Endothelial cell of umbilical vein (primary cell): Measurements from ENCODE around the gene DNAJC7. TPM values are rescaled to one million over a fixed set of nuclear protein-coding genes. Genes with fewer than 3 reads are reported as not detected.

Experiments used
- BruUV-seq: library from RNA; stranded (reverse); fragments of 400-500 nt; replicated peaks from 2 replicates; lab custom pipeline; 2021; lab: Mats Ljungman, UMichigan
- CTCF ChIA-PET: fragments of 300-600, 350-600 bp; sonication (Branson Sonifier 250); formaldehyde crosslinking; loops from one replicate; lab custom pipeline; 2021; ENCODE audit warnings: antibody characterized with exemption, inconsistent platforms; lab: Charles Lee
- POLR2A ChIA-PET: fragments of 300-600, 350-600 bp; sonication (Branson Sonifier 250); formaldehyde crosslinking; loops from one replicate; lab custom pipeline; 2021; ENCODE audit warnings: antibody characterized with exemption, inconsistent platforms; lab: Charles Lee
- DNase-seq: peaks from one replicate; pipeline ENCODE4 v3.0.0-alpha.2; 2011; ENCODE audit warnings: low read depth, low spot score
- FAIRE-seq: peaks from 2 replicates; lab custom pipeline; 2011; peaks lifted over from hg19 to GRCh38; lab: Jason Lieb, UNC
- H2AFZ ChIP-seq: 2 replicates; pipeline ENCODE4 v1.6.0; 2012; ENCODE audit warnings: low read depth, low read length, control low read depth, inconsistent platforms
- H3K27ac ChIP-seq: 2 replicates; pipeline ENCODE4 v1.5.1; 2011; ENCODE audit warnings: low read depth, mild to moderate bottlenecking, control low read depth, low read length, moderate library complexity; ENCODE audit not compliant: insufficient read depth
- H3K27me3 ChIP-seq, 2 experiments: 2 replicates each; pipeline versions ENCODE4 v1.6.0 to v1.6.1; 2011; ENCODE audit warnings: low read length in 2 of 2, mixed read lengths in 1 of 2; ENCODE audit not compliant: control insufficient read depth in 2 of 2, insufficient read depth in 2 of 2
- H3K36me3 ChIP-seq, 2 experiments: 2 replicates in 1 of 2; 3 replicates in 1 of 2; pipeline ENCODE4 v1.5.1; 2011; ENCODE audit warnings: low read length in 2 of 2, mild to moderate bottlenecking in 1 of 2, moderate library complexity in 1 of 2; ENCODE audit not compliant: control insufficient read depth in 2 of 2, insufficient read depth in 2 of 2; ENCODE audit errors: extremely low read depth in 1 of 2
- H3K4me1 ChIP-seq: 3 replicates; pipeline ENCODE4 v1.5.1; 2011; ENCODE audit warnings: mild to moderate bottlenecking, low read length; ENCODE audit not compliant: control insufficient read depth, insufficient read depth; ENCODE audit errors: extremely low read depth
- H3K4me2 ChIP-seq: 2 replicates; pipeline ENCODE4 v1.6.1; 2011; ENCODE audit warnings: low read length, control low read depth, mixed read lengths; ENCODE audit not compliant: insufficient read depth
- H3K4me3 ChIP-seq, 3 experiments: fragments of 200-600 bp in 1 of 3; sonication (generic), shearing (Covaris generic) in 1 of 3; replicated peaks in 1 of 3; 2 replicates each; pipeline ENCODE4 v1.5.1; 2011 to 2016; ENCODE audit warnings: control low read depth in 3 of 3, low read length in 3 of 3, mild to moderate bottlenecking in 2 of 3, inconsistent platforms in 1 of 3, low read depth in 1 of 3, moderate library complexity in 1 of 3; ENCODE audit not compliant: insufficient read depth in 1 of 3
- H3K79me2 ChIP-seq: 2 replicates; pipeline ENCODE4 v1.6.0; 2012; ENCODE audit warnings: low read length, inconsistent platforms; ENCODE audit not compliant: control insufficient read depth, insufficient read depth
- H3K9ac ChIP-seq: replicated peaks from 2 replicates; pipeline ENCODE3; 2011; ENCODE audit warnings: low read length, control low read depth; ENCODE audit not compliant: insufficient read depth; ENCODE audit errors: extremely low read depth
- H3K9me1 ChIP-seq: replicated peaks from 3 replicates; pipeline ENCODE4 v1.6.0; 2011; ENCODE audit warnings: mild to moderate bottlenecking, low read length; ENCODE audit not compliant: control insufficient read depth, insufficient read depth; ENCODE audit errors: extremely low read depth
- H3K9me3 ChIP-seq: replicated peaks from 2 replicates; pipeline ENCODE4 v1.5.1; 2012; ENCODE audit warnings: low read length, inconsistent platforms; ENCODE audit not compliant: control insufficient read depth, insufficient read depth
- H4K20me1 ChIP-seq: replicated peaks from 2 replicates; pipeline ENCODE3; 2011; ENCODE audit warnings: mild to moderate bottlenecking, low read length; ENCODE audit not compliant: control insufficient read depth, insufficient read depth; ENCODE audit errors: extremely low read depth
- EZH2 ChIP-seq: IDR thresholded peaks from 2 replicates; pipeline ENCODE4 v1.6.1; 2012; ENCODE audit warnings: borderline replicate concordance, low read depth, mild to moderate bottlenecking, moderate library complexity, low read length, inconsistent platforms; ENCODE audit not compliant: severe bottlenecking
- FOS ChIP-seq: IDR thresholded peaks from 2 replicates; pipeline ENCODE4 v1.6.1; 2011; ENCODE audit warnings: mild to moderate bottlenecking, low read length, moderate library complexity, borderline replicate concordance; ENCODE audit not compliant: insufficient read depth
- GATA2 ChIP-seq: IDR thresholded peaks from 2 replicates; pipeline ENCODE4 v1.7.0; 2011; ENCODE audit warnings: low read depth, mild to moderate bottlenecking, moderate library complexity, mixed read lengths, low read length; ENCODE audit not compliant: insufficient read length, insufficient read depth
- MAX ChIP-seq: IDR thresholded peaks from 2 replicates; pipeline ENCODE4 v1.6.1; 2011; ENCODE audit not compliant: insufficient read depth, insufficient read length
- MYC ChIP-seq: IDR thresholded peaks from one replicate; pipeline ENCODE4 v1.6.1; 2011; ENCODE audit warnings: mild to moderate bottlenecking, low read depth, low read length
- POLR2A ChIP-seq: IDR thresholded peaks from 2 replicates; pipeline ENCODE4 v1.6.1; 2012; ENCODE audit warnings: low read depth, mild to moderate bottlenecking, control low read depth, low read length
- POLR2AphosphoS5 ChIP-seq: IDR thresholded peaks from 2 replicates; pipeline ENCODE4 v1.6.1; 2012; ENCODE audit warnings: low read depth, mild to moderate bottlenecking, control low read depth, low read length, moderate library complexity; ENCODE audit not compliant: insufficient read depth
- dilution Hi-C: fragments of 300-500 bp; cut with MboI; formaldehyde crosslinking; loops from one replicate; pipeline ENCODE4 v1.15.0; 2019; ENCODE audit warnings: low sequenced_read_pairs; ENCODE audit not compliant: extremely low pct_ligation_motif_present
- intact Hi-C: fragments of 100-400 bp; cut with micrococcal nuclease; formaldehyde crosslinking; loops from one replicate; pipeline ENCODE4 v1.10.0; 2022
- polyA plus RNA-seq, 4 experiments: library from polyadenylated mRNA; depleted of rRNA in 3 of 4; stranded (reverse) in 3 of 4; unstranded in 1 of 4; fragments of >200 nt; gene quantifications; 2 replicates each; pipeline versions ENCODE4 v1.2.1 to v1.2.3, GENCODE V29; 2011 to 2012; ENCODE audit warnings: missing spikeins in 1 of 4
- total RNA-seq: library from RNA; stranded (reverse); gene quantifications from 2 replicates; pipeline ENCODE4 v1.2.3, GENCODE V29; 2021

Gene DNAJC7
- total and polyA plus RNA-seq, 2 donors (not counting 3 experiments of a cell fraction or from before 2014, with no cell fraction given) = 19.8 to 111 TPM

- Histone ChIP-seq H3K9ac (no peak overlapping the region), H3K4me3 (no peak overlapping the region), H3K79me2 (no peaks in the 10 kb centered on the region), H3K4me2 (no peak overlapping the region), H3K27me3 (no peaks in the 10 kb centered on the region), H3K9me1 (no peaks in the 10 kb centered on the region), H2AFZ (no peak overlapping the region), H4K20me1 (no peaks in the 10 kb centered on the region), H3K36me3 (peaks cover 28 to 43% of the 10 kb centered on the region in 2 experiments), H3K9me3 (no peaks in the 10 kb centered on the region), H3K27ac (no peak overlapping the region), H3K4me1 (no peaks in the 10 kb centered on the region)
- TF ChIP-seq MAX (no peak), POLR2AphosphoS5 (no peak), MYC (no peak), EZH2 (no peak), FOS (no peak), GATA2 (no peak), POLR2A (no peak)
- intact Hi-C loops = no loop called here
- no TSS peak for BruUV-seq
- dilution Hi-C loops = no loop called here
- ChIA-PET CTCF (interaction anchor here (0.7 to 1.8 kb wide), 2 partner anchors 9 to 111 kb away, joined by 3 read pairs; no protein-coding TSS in a partner anchor), POLR2A (no interaction called here)
- FAIRE-seq (no peak), DNase-seq (no peak)
These were observed 27.4 kb downstream of the DNAJC7 start for GRCh38 chr17:41989702-41990419.
